CD4-positive, alpha-beta T cell treated with Interleukin-6 at 100 ng/mL for 8 hours (primary cell): ENCODE results near the gene NR2C2AP.
"Not testable (repeated sequence)": the region's sequence is repeated elsewhere in the genome, so short reads cannot be mapped to it uniquely, and the experiment has no call there.

Experiments used
- DNase-seq: peaks from one replicate; pipeline ENCODE4 v3.0.0-alpha.2; 2020; ENCODE audit warnings: mixed read lengths, low spot score

Gene NR2C2AP

GRCh38 chr19:19181488-19181998, 21.7 kb downstream of the NR2C2AP start:
- no peak for DNase-seq

DNA sequence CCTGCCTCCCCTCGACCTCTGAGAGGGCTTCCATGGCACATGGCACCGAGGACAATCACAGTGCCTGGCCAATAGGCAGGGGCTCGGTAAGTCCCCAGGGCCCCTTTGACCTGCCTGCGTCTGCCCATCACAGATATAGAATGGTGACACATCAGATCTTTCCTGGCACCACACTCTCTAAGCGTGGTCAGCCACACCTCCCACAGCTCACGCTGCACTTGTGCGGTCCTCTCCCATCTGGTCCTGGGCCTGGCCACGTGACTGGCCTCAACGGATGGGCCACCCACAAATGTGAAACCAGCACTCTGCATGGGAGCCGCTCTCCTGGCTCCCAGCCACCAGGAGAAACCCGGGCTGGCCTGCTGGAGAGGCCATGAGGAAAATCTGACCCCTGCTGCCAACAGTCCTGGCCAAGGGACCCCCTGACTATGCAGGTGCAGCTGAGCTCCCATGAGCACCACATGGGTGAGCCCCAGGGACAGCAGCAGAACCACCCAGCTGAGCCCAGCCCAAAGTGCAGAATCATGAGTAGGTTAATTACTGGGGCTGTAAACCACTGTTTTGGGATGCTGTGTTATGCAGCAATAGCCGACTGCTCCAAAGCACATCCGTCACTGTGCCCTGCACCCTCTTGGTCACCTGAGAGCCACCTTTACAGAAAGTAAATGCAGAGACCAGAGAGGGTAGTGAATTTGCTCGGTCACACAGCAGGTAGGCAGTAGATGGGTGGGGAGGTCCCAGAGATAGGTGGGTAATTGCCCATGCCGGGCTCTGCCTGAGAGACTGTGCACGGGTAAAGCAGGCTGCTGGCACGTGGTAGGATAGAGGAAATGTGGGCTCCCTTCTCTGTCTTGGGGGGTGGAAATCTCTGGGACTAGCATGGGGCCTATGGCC, 23.4 kb downstream of the NR2C2AP start:
- DNase-seq: no peak

DNA sequence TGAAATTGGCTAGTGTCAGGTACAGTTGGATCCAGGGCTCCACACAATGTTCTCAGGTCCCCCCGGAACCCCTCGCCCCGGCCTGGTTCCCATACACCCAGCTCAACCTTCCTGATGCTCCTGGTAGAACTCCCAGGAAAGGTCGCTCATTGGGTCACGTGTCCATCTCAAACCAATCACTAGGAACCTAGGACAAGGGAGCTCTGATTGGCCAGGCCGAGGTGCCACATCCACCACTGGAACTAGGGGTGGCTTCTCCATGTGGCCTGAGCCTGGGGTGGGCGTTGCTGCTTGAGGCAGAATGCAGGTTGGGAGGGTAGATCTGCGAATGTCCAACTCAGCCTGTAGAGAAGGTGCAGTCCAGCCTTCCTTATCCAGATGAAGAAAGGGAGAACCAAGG, 26.3 kb downstream of the NR2C2AP start:
- no peak for DNase-seq

GRCh38 chr19:19173243-19173642, 30.0 kb downstream of the NR2C2AP start:
- DNase-seq: not testable (repeated sequence)

DNA sequence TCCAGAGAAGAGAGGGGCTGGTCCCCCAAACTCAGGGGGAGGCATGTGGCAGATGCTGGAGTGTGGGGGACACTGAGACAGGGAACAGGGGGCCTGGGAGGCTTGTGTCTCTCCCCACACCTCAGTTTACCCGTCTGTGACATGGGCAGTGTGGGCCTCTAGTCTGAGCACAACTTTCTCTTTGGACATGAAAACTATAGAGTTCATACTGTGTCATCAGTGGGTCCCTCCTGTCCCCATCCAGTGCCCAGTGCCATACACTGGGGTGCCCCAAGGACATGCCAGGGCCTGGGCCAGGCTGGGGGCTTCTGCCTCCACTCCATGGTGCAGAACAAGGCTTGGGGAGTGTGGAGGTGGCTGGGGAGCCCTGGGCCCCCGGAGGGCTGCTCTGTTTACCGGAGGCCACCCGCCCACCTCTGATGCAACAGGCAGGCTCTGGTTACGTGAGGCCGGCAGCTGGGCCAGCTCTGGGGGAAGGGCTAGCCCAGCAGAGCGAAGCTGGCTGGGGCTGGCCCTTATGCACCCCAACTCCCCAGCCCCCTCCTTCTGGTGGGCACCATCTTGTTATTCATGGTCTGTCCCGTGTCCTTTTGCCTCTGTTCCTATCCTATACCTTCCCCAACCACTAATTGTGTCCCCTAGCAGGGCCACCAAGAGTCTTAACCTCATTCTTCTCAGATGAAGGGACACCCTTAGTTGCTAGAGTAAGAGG, 31.2 kb downstream of the NR2C2AP start:
- DNase-seq: no peak

GRCh38 chr19:19170873-19171672, 32.1 kb downstream of the NR2C2AP start:
- DNase-seq: no peak

- DNase-seq: peak; percentile 65
Measured at GRCh38 chr19:19170053-19170872, 33.0 kb downstream of the NR2C2AP start, which contains the start of gene MEF2B. MEF2B (minus strand) TSS chr19:19170263; CDS start chr19:19150735, 19,528 bp downstream.

DNA sequence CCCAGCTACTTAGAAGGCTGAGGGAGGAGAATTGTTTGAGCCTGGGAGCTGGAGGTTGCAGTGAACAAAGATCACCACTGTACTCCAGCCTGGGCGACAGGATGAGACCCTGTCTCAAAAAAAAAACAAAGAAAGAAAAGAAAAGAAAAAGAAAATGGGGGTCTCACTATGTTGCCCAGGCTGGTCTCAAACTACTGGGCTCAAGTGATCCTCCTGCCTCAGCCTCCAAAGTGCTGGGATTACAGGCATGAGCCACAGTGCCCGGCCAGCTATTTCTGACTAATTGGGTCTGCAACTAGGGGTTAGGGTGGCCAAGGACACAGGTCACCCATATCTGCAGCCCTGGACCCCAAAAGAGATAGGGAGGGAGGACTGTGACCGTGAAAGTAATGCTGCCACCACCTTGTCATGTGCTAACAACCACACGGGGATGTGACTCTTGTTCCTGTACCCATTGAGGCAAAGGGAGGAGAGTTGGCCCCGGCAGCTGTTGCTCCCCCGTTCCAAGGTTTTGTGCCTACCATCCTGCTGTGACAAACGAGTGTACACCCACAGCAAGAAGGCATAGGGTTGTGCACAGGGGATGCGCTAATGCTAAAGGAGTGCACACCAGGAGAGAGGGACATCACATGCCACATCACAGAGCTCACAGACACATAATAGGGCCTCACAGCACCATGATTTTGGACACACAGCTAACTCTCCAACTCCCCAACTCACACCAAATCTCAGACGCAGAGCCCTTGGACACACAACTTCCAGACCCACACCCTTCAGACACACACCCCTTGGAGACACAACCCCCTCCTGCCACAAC, 33.8 kb downstream of the NR2C2AP start:
- no peak for DNase-seq

- DNase-seq: no peak
Measured at GRCh38 chr19:19167612-19168011, 35.6 kb downstream of the NR2C2AP start.

- DNase-seq: no peak
Measured at GRCh38 chr19:19165396-19165795, 37.8 kb downstream of the NR2C2AP start.

- no peak for DNase-seq
Measured at GRCh38 chr19:19162495-19162894, 40.7 kb downstream of the NR2C2AP start.

DNA sequence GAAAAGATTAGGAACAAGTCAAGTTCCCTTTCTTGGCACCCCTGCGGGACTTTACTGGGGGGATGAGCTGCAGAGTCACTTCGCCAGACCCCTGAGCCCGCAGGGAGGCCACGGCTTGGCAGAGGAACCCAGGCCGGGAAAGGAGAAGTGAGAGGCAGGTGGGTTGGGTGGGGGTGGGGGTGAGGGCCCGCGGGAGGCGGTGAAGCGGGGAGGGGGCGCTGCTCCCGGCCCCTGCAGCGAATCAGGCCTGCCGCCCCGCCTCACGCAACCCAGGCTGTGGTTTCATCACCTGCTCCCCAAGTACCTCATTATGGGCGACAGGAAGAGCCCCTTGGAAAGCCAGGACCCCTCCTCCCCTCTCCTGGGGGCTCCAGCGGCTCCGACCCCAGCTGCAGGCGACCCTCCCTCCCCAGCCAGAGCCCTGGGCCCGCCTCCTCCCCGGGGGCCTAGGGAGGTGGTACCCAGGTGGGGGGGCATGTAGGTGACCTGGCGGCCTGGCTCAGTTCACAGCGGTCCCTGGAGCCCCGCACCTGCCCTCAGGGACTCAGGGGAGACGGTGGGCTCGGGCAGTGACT, 42.7 kb downstream of the NR2C2AP start:
- no peak for DNase-seq

GRCh38 chr19:19159534-19159933, 43.7 kb downstream of the NR2C2AP start:
- DNase-seq: no peak

DNA sequence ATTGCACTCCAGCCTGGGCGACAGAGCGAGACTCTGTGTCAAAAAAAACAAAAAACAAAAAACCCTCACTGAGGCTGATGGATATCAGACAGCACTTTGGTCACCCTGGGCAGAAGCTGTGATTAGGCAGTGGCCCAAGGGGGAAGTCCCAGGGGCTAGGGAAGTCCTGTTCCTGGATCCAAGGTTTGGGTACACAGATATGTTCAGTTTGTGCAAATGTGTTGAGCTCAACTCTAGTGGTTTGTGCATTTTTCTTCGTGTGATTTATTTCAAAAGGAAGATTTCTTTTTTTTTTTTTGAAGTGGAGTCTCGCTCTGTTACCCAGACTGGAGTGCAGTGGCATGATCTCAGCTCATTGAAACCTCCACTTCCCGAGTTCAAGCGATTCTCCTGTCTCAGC, 45.4 kb downstream of the NR2C2AP start:
- no peak for DNase-seq

- no peak for DNase-seq
Measured at GRCh38 chr19:19155495-19156219, 47.6 kb downstream of the NR2C2AP start.

GRCh38 chr19:19154768-19155494, 48.3 kb downstream of the NR2C2AP start:
- DNase-seq: no peak

DNA sequence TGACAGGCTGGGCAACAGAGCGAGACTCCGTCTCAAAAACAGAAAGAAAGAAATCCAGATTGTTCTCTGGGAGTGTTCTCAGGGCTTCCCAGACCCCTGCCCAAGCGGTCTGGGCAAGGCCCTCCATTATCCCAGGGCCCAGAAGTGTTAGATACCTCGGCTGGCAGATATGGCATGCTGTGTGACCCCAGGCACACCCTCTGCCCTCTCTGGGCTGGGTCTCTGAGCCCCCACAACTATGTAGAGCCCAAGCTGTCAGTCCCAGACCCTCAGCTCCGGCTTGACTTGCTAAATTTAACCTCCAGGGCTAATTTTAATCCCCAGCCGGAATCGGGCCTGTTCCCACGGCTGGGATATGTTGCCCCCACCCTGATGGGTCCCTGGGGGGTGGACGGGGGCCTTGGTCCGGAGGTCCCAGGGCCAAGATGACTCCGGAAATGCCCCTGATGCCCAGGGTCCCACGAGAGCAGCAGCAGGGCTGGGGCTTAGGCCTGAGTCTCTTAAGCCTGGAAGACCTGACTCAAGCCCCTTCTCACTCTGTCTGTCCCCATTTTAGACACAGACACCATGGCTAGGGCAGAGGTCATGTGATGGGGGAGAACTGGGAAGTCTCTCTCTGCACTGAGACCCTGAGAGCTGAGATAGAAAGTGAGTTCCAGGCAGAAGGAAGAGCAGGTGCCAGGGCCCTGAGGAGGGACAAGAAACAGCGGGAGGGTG, 50.4 kb downstream of the NR2C2AP start:
- DNase-seq: no peak

DNA sequence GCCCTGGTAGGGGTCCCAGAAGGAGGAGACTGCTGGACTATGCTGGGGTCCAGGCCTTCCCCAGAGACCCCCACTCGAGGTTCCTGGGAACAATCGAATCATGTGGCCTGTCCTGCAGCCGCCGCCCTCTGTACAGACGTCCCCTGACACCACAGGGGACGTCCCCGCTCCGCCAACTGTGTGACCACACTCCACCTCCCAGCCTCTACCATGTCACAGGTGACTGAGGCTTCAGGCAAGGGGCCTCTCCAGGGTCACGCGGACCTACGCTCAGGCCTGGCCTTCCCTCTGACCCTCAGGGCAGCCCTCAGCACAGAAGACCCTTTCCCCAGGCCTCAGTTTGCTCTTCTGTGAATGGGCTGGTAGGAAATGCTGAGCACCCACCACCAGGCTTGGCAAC, 51.8 kb downstream of the NR2C2AP start:
- no peak for DNase-seq
